Skeletal muscle tissue (tissue), 4 donors: ENCODE data around the gene SCN5A. TPM values are rescaled to one million over a fixed set of nuclear protein-coding genes. Genes with fewer than 3 reads are reported as not detected.

Experiments
- H3K27ac ChIP-seq: one replicate; pipeline ENCODE4 v1.7.0; 2013; ENCODE audit warnings: mild to moderate bottlenecking, low read depth, low read length, inconsistent platforms
- H3K27me3 ChIP-seq, 3 donors: one replicate each; pipeline ENCODE4 v1.7.0; 2013; ENCODE audit warnings: low read length in 3 of 3; ENCODE audit not compliant: control insufficient read depth in 3 of 3, insufficient read depth in 3 of 3
- H3K36me3 ChIP-seq, 3 donors: one replicate each; pipeline ENCODE4 v1.7.0; 2013; ENCODE audit warnings: low read length in 3 of 3; ENCODE audit not compliant: control insufficient read depth in 3 of 3, insufficient read depth in 3 of 3
- H3K4me1 ChIP-seq, 3 donors: one replicate each; pipeline ENCODE4 v1.7.0; 2013; ENCODE audit warnings: low read length in 3 of 3, mild to moderate bottlenecking in 3 of 3; ENCODE audit not compliant: control insufficient read depth in 3 of 3, insufficient read depth in 3 of 3
- H3K4me3 ChIP-seq, 3 donors: one replicate each; pipeline ENCODE4 v1.7.0; 2013; ENCODE audit warnings: low read length in 3 of 3
- H3K9ac ChIP-seq, 3 donors: one replicate each; pipeline ENCODE4 v1.7.0; 2013; ENCODE audit warnings: low read length in 3 of 3, mild to moderate bottlenecking in 3 of 3, moderate library complexity in 2 of 3, low read depth in 1 of 3
- H3K9me3 ChIP-seq, 3 donors: one replicate each; pipeline ENCODE4 v1.7.0; 2013; ENCODE audit warnings: low read length in 3 of 3; ENCODE audit not compliant: control insufficient read depth in 3 of 3
- total RNA-seq: library from RNA; depleted of rRNA; stranded (reverse); fragments of >200 nt; gene quantifications from one replicate; pipeline ENCODE4 v1.2.3, GENCODE V29; 2014
- donor health status: Osteomylitis.

Gene SCN5A
- total RNA-seq, 1 donor from 2014 or later: 1.6 TPM

GRCh38 chr3:38564631-38565338 lies 84.7 kb downstream of the SCN5A start:
- no peak overlapping the region for H3K27ac ChIP-seq
- no peak overlapping the region for H3K9ac ChIP-seq
- H3K36me3 ChIP-seq: no peaks in the 10 kb centered on the region

GRCh38 chr3:38563886-38564270 lies 85.6 kb downstream of the SCN5A start:
- H3K4me1 ChIP-seq: no peaks in the 10 kb centered on the region
- H3K27ac ChIP-seq: no peak overlapping the region
- H3K27me3 ChIP-seq: no peaks in the 10 kb centered on the region
- no peaks in the 10 kb centered on the region for H3K36me3 ChIP-seq
- H3K9ac ChIP-seq: no peak overlapping the region
- H3K9me3 ChIP-seq: no peaks in the 10 kb centered on the region
- H3K4me3 ChIP-seq: no peak overlapping the region

More at GRCh38 chr3:38564631-38565338, 84.7 kb downstream of the SCN5A start:
- Histone ChIP-seq H3K27me3 (no peaks in the 10 kb centered on the region), H3K4me3 (no peak overlapping the region), H3K9me3 (no peaks in the 10 kb centered on the region), H3K4me1 (no peaks in the 10 kb centered on the region)

GRCh38 chr3:38563070-38563885 lies 86.2 kb downstream of the SCN5A start:
- H3K36me3 ChIP-seq: no peaks in the 10 kb centered on the region
- H3K4me1 ChIP-seq: no peaks in the 10 kb centered on the region
- H3K27me3 ChIP-seq: no peaks in the 10 kb centered on the region
- H3K9me3 ChIP-seq: no peaks in the 10 kb centered on the region
- no peak overlapping the region for H3K9ac ChIP-seq
- no peak overlapping the region for H3K4me3 ChIP-seq
- H3K27ac ChIP-seq: no peak overlapping the region

GRCh38 chr3:38562467-38562925 lies 87.0 kb downstream of the SCN5A start:
- Histone ChIP-seq H3K9me3 (no peaks in the 10 kb centered on the region), H3K4me3 (no peak overlapping the region), H3K27ac (no peak overlapping the region), H3K9ac (no peak overlapping the region), H3K36me3 (no peaks in the 10 kb centered on the region), H3K27me3 (no peaks in the 10 kb centered on the region), H3K4me1 (no peaks in the 10 kb centered on the region)

GRCh38 chr3:38561746-38562466 lies 87.6 kb downstream of the SCN5A start:
- Histone ChIP-seq H3K4me1 (no peaks in the 10 kb centered on the region), H3K9ac (no peak overlapping the region), H3K4me3 (no peak overlapping the region), H3K27me3 (no peaks in the 10 kb centered on the region), H3K9me3 (no peaks in the 10 kb centered on the region), H3K36me3 (no peaks in the 10 kb centered on the region), H3K27ac (no peak overlapping the region)

- no peak overlapping the region for H3K27ac ChIP-seq
- no peaks in the 10 kb centered on the region for H3K27me3 ChIP-seq
- H3K4me3 ChIP-seq: no peak overlapping the region
- no peaks in the 10 kb centered on the region for H3K4me1 ChIP-seq
- H3K9ac ChIP-seq: no peak overlapping the region
- H3K9me3 ChIP-seq: no peaks in the 10 kb centered on the region
- H3K36me3 ChIP-seq: no peaks in the 10 kb centered on the region
Observed at GRCh38 chr3:38560996-38561717, 88.3 kb downstream of the SCN5A start.

GRCh38 chr3:38560284-38560683 lies 89.2 kb downstream of the SCN5A start:
- H3K4me1 ChIP-seq: no peaks in the 10 kb centered on the region
- no peak overlapping the region for H3K4me3 ChIP-seq
- H3K27ac ChIP-seq: no peak overlapping the region
- H3K9me3 ChIP-seq: no peaks in the 10 kb centered on the region
- no peaks in the 10 kb centered on the region for H3K36me3 ChIP-seq
- H3K27me3 ChIP-seq: no peaks in the 10 kb centered on the region
- H3K9ac ChIP-seq: no peak overlapping the region

GRCh38 chr3:38558864-38559263 lies 90.6 kb downstream of the SCN5A start:
- H3K4me1 ChIP-seq: no peaks in the 10 kb centered on the region
- H3K27ac ChIP-seq: no peak overlapping the region
- H3K9ac ChIP-seq: no peak overlapping the region
- H3K36me3 ChIP-seq: no peaks in the 10 kb centered on the region
- no peaks in the 10 kb centered on the region for H3K27me3 ChIP-seq
- H3K4me3 ChIP-seq: no peak overlapping the region
- H3K9me3 ChIP-seq: no peaks in the 10 kb centered on the region

- H3K9me3 ChIP-seq: no peaks in the 10 kb centered on the region
- no peaks in the 10 kb centered on the region for H3K36me3 ChIP-seq
- H3K27ac ChIP-seq: no peak overlapping the region
- no peak overlapping the region for H3K9ac ChIP-seq
- no peak overlapping the region for H3K4me3 ChIP-seq
- no peaks in the 10 kb centered on the region for H3K4me1 ChIP-seq
- H3K27me3 ChIP-seq: no peaks in the 10 kb centered on the region
Observed at GRCh38 chr3:38556640-38557358, 92.7 kb downstream of the SCN5A start.
